ENCODE data around the gene ENTR1.

DNA sequence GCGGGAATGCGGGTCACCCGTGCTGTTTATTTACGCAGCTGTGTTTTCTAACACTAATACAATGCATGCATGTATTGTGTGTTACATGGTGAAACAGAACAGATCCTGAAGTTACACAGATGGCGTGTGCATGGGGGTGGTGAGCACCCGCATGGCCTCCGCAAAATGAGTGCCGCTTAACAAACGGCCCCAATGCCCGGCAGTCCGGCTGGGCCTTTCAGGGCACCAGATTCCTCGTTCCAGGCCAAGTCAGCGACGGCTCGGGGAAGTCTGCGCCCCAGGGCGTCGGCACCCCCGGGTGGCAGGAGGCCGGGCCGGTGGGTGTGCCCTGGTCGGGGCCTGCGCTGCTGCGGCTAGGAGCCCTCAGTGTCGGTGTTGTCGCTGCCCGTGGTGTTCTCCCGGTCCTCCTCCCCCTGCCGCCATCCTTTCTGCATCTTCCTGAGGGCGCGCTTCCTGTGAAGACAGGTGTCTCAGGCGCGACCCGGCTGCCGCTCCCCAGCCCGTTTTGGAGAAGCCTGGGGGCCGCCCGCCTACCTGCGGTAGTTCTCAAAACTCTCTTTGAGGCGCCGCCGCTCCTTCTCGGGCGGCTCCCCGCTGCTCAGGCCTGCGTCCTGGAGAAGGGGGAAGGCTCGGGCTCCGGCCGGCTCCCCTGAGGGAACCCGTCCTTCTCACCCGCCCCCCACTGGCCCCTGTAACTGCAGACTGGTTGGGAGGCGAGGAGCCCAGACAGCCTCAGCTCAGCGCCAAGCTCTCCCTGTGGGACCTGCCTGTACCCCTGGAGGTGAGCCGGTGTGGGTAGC, 46.3 kb downstream of the ENTR1 start:
- TF ChIP-seq POLR2A (IDR thresholded peaks at IDR 0.05) = no peak
- TF ChIP-seq, protein P1, sequence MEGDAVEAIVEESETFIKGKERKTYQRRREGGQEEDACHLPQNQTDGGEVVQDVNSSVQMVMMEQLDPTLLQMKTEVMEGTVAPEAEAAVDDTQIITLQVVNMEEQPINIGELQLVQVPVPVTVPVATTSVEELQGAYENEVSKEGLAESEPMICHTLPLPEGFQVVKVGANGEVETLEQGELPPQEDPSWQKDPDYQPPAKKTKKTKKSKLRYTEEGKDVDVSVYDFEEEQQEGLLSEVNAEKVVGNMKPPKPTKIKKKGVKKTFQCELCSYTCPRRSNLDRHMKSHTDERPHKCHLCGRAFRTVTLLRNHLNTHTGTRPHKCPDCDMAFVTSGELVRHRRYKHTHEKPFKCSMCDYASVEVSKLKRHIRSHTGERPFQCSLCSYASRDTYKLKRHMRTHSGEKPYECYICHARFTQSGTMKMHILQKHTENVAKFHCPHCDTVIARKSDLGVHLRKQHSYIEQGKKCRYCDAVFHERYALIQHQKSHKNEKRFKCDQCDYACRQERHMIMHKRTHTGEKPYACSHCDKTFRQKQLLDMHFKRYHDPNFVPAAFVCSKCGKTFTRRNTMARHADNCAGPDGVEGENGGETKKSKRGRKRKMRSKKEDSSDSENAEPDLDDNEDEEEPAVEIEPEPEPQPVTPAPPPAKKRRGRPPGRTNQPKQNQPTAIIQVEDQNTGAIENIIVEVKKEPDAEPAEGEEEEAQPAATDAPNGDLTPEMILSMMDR (IDR thresholded peaks at IDR 0.05) = peak in 1 of 3 experiments; percentile 48

Data from vagina (tissue), 2 donors.